Activated CD8-positive, alpha-beta memory T cell treated with anti-CD3 and anti-CD28 coated beads, Interleukin-2, amount 10 ng/mL, durations not matched to agents 7 days and 5 days (primary cell): ENCODE data around the gene LEMD1. TPM values are rescaled to one million over a fixed set of nuclear protein-coding genes. Genes with fewer than 3 reads are reported as not detected.
"Not testable (repeated sequence)": the region's sequence is repeated elsewhere in the genome, so short reads cannot be mapped to it uniquely, and the experiment has no call there.

Source experiments
- ATAC-seq: fragments of 150-1000 bp; cut with Tn5 transposase; one replicate; pipeline ENCODE4 v1.10.0; 2021; ENCODE audit warnings: moderate library complexity
- CTCF ChIA-PET: fragments of 350-600 bp; sonication (Branson Sonifier 250); formaldehyde crosslinking; loops from one replicate; lab custom pipeline; 2021; ENCODE audit warnings: antibody characterized with exemption; lab: Charles Lee
- DNase-seq: peaks from one replicate; pipeline ENCODE4 v3.0.0-alpha.2; 2020
- H3K27ac Mint-ChIP-seq: one replicate; pipeline ENCODE4 v1.8.0; 2021; ENCODE audit warnings: mild to moderate bottlenecking, mixed read lengths
- H3K27me3 Mint-ChIP-seq: one replicate; pipeline ENCODE4 v1.8.0; 2021; ENCODE audit warnings: mixed read lengths
- H3K36me3 Mint-ChIP-seq: one replicate; pipeline ENCODE4 v1.8.0; 2021; ENCODE audit warnings: mild to moderate bottlenecking, mixed read lengths
- H3K4me1 Mint-ChIP-seq: one replicate; pipeline ENCODE4 v1.8.0; 2021; ENCODE audit warnings: mixed read lengths
- H3K4me3 Mint-ChIP-seq: one replicate; pipeline ENCODE4 v1.8.0; 2021; ENCODE audit warnings: mild to moderate bottlenecking, moderate library complexity, mixed read lengths
- H3K9me3 Mint-ChIP-seq: one replicate; pipeline ENCODE4 v1.8.0; 2022; ENCODE audit warnings: low read depth, mixed read lengths
- total RNA-seq, 2 experiments: library from RNA; stranded (reverse); gene quantifications; one replicate each; pipeline ENCODE4 v1.2.3, GENCODE V29; 2021

Gene LEMD1
- total RNA-seq, 2 experiments from 2014 or later, result 0.54 to 1.8 TPM

DNA sequence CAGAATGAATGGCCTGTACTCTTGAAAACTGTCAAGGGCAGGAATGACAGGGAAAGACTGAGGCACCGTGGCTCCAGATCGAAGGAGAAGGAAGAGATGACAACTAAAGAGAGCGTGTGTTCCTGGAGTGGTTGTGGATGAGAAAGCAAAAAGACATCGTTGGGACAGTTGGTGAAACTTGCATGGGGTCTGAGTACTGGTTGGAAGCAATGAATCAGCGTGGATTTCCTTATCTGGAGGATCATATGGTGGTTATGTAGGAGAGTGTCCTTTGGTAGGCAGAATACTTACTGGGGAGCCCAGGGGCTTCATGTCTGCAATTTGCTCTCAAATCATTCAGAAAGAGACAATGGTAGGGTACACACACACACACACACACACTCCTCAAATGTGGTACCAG is 13.9 kb downstream of the LEMD1 start:
- Mint-ChIP-seq H3K4me1 (peaks cover 2% of the 10 kb centered on the region), H3K36me3 (no peaks in the 10 kb centered on the region), H3K9me3 (no peaks in the 10 kb centered on the region), H3K4me3 (no peak overlapping the region), H3K27me3 (peaks cover 29% of the 10 kb centered on the region), H3K27ac (no peak overlapping the region)
- CTCF ChIA-PET, result interaction anchor here (1.5 kb wide), 1 partner anchor 10 kb away, joined by 3 read pairs; no protein-coding TSS in a partner anchor
- ATAC-seq (no peak), DNase-seq (no peak)

DNA sequence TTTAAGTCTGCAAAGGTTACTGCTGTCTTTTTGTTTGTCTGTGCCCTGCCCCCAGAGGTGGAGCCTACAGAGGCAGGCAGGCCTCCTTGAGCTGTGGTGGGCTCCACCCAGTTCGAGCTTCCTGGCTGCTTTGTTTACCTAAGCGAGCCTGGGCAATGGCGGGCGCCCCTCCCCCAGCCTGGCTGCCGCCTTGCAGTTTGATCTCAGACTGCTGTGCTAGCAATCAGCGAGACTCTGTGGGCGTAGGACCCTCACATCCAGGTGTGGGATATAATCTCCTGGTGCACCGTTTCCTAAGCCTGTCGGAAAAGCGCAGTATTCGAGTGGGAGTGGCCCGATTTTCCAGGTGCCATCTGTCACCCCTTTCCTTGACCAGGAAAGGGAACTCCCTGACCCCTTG is 15.6 kb downstream of the LEMD1 start:
- H3K9me3 Mint-ChIP-seq, H3K4me3 Mint-ChIP-seq, H3K4me1 Mint-ChIP-seq, H3K36me3 Mint-ChIP-seq, ATAC-seq, DNase-seq, H3K27ac Mint-ChIP-seq: not testable (repeated sequence)
- CTCF ChIA-PET, result interaction anchor here (0.9 to 1.5 kb wide), 3 partner anchors 25 to 251 kb away, joined by 3 read pairs; no protein-coding TSS in a partner anchor
- H3K27me3 Mint-ChIP-seq, result peaks cover 19% of the 10 kb centered on the region

- H3K27me3 Mint-ChIP-seq, result peaks cover 14% of the 10 kb centered on the region
- ATAC-seq, H3K4me1 Mint-ChIP-seq, H3K27ac Mint-ChIP-seq, H3K9me3 Mint-ChIP-seq, H3K4me3 Mint-ChIP-seq, DNase-seq, H3K36me3 Mint-ChIP-seq, CTCF ChIA-PET: not testable (repeated sequence)
These were observed 17.4 kb downstream of the LEMD1 start for GRCh38 chr1:205404484-205404883.

- H3K36me3 Mint-ChIP-seq, result no peaks in the 10 kb centered on the region
- H3K27me3 Mint-ChIP-seq, result peaks cover 26% of the 10 kb centered on the region
- no peak overlapping the region for H3K4me3 Mint-ChIP-seq
- H3K4me1 Mint-ChIP-seq, result no peaks in the 10 kb centered on the region
- H3K27ac Mint-ChIP-seq, result no peak overlapping the region
- DNase-seq (no peak), ATAC-seq (no peak)
- CTCF ChIA-PET, result interaction anchor here (1.0 to 4.5 kb wide), 8 partner anchors 27 to 90 kb away, joined by 3 to 138 read pairs (median 4); no protein-coding TSS in a partner anchor
- H3K9me3 Mint-ChIP-seq, result no peaks in the 10 kb centered on the region
These were observed 23.3 kb downstream of the LEMD1 start for GRCh38 chr1:205398586-205398985.

DNA sequence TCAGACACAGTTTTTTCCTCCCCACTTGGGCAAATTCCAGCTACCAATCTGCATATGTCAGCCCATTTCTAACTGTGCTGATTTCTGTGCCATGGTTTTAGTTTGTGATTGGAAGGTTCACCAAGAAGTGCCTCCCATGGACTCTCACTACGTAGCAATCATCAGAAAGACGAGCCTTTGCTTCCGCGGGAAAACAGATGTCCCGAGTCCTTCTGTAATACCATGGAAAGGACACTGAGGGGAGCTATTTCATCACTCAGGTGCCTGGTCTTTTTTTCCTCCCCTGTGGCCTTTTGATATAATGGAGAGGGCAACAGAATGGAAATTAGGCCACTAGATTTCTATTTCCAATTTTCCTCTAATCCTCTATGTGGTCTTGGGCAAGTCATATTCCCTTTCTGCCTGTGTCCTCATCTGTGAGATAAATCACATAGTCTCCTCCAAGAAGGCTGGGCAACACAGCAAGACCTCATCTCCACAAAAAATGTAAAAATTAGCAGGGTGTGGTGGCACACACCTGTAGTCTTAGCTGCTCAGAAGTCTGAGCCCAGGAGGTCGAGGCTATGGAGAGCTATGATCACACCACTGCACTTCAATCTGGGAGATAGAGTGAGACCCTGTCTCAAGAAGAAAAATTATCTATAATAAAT is 24.8 kb downstream of the LEMD1 start:
- no peak for DNase-seq
- no peak for ATAC-seq
- H3K27me3 Mint-ChIP-seq, result peaks cover 31% of the 10 kb centered on the region
- CTCF ChIA-PET, result interaction anchor here (0.8 to 4.5 kb wide), 34 partner anchors 10 to 261 kb away, joined by 3 to 138 read pairs (median 4); partner anchors contain the start of gene LEMD1
- H3K9me3 Mint-ChIP-seq, result no peaks in the 10 kb centered on the region
- H3K4me3 Mint-ChIP-seq, result no peak overlapping the region
- H3K36me3 Mint-ChIP-seq, result no peaks in the 10 kb centered on the region
- no peak overlapping the region for H3K27ac Mint-ChIP-seq
- H3K4me1 Mint-ChIP-seq, result no peaks in the 10 kb centered on the region

GRCh38 chr1:205395616-205396015 is 26.2 kb downstream of the LEMD1 start:
- Mint-ChIP-seq H3K36me3 (no peaks in the 10 kb centered on the region), H3K4me3 (no peak overlapping the region), H3K9me3 (no peaks in the 10 kb centered on the region), H3K27ac (no peak overlapping the region), H3K27me3 (peaks cover 42% of the 10 kb centered on the region), H3K4me1 (no peaks in the 10 kb centered on the region)
- CTCF ChIA-PET, result interaction anchor here (0.6 to 4.5 kb wide), 10 partner anchors 9 to 262 kb away, joined by 3 to 138 read pairs (median 6); no protein-coding TSS in a partner anchor
- DNase-seq (no peak), ATAC-seq (no peak)

DNA sequence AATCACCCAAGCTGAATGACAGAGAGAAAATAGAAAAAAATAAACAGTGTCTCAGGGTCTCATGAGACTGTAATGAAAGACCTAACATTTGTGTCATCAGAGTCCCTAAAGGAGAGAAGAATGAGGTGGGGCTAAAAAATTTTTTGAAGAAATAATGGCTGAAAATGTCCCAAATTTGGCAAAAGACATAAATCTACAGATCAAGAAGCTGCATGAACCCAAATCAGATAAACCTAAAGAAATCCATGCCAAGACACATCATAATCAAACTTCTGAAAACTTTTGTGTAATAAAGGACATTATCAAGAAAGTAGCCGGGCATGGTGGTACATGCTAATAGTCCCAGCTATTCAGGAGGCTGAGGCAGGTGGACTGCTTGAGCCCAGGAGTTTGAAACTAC is 29.2 kb downstream of the LEMD1 start:
- H3K36me3 Mint-ChIP-seq, result no peaks in the 10 kb centered on the region
- H3K4me1 Mint-ChIP-seq, result no peaks in the 10 kb centered on the region
- no peaks in the 10 kb centered on the region for H3K9me3 Mint-ChIP-seq
- DNase-seq (no peak), ATAC-seq (no peak)
- H3K27ac Mint-ChIP-seq, result no peak overlapping the region
- H3K27me3 Mint-ChIP-seq, result peaks cover 51% of the 10 kb centered on the region
- CTCF ChIA-PET, result interaction anchor here (1.0 to 3.8 kb wide), 3 partner anchors 93 to 132 kb away, joined by 3 to 10 read pairs (median 4); no protein-coding TSS in a partner anchor
- H3K4me3 Mint-ChIP-seq, result no peak overlapping the region

DNA sequence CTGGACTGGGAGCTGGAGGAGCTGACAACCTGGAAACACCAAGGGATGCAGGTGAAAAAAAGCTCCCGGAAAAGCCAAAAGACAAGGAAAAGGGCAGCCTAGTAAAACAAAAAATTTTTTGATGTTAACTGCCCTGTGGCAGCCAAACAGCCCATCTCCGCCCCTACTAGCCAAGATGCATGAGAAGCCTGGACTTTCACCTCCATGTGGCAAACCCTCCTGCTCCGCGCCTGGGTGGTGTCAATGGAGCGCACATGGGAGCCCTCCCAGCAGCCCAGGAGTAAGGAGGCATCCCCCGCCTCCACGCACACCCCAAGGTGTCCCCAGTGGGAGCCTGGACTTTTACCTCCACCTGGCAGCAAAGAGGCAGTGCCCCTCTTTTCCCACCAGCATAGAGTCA is 30.5 kb downstream of the LEMD1 start:
- DNase-seq (no peak), ATAC-seq (no peak)
- Mint-ChIP-seq H3K9me3 (no peaks in the 10 kb centered on the region), H3K27ac (no peak overlapping the region), H3K4me1 (no peaks in the 10 kb centered on the region), H3K4me3 (no peak overlapping the region), H3K27me3 (peaks cover 43% of the 10 kb centered on the region), H3K36me3 (no peaks in the 10 kb centered on the region)
- CTCF ChIA-PET, result interaction anchor here (1.0 to 3.8 kb wide), 4 partner anchors 37 to 138 kb away, joined by 4 to 10 read pairs (median 4); no protein-coding TSS in a partner anchor

DNA sequence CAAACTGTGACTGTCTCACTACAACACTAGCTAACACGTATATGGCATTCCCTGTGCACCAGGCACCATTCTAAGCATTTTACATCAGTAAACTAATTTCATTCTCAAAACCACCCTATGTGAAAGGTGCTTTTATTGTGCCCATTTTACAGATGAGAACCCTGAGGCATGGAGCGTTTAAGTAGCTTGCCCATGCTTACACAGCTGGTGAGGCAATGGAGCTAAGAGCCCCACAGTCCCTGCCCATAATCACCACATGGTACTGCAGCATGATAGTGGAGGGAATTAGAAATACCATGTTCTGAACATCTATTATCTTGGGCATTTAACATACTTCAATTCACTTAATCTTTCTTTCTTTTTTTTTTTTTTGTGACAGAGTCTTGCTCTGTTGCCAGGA is 34.0 kb downstream of the LEMD1 start:
- no peaks in the 10 kb centered on the region for H3K36me3 Mint-ChIP-seq
- H3K27ac Mint-ChIP-seq, result no peak overlapping the region
- H3K4me3 Mint-ChIP-seq, result no peak overlapping the region
- DNase-seq (no peak), ATAC-seq (no peak)
- H3K27me3 Mint-ChIP-seq, result peaks cover 35% of the 10 kb centered on the region
- CTCF ChIA-PET, result interaction anchor here (1.2 to 2.8 kb wide), 5 partner anchors 9 to 137 kb away, joined by 3 to 14 read pairs (median 6); no protein-coding TSS in a partner anchor
- no peaks in the 10 kb centered on the region for H3K4me1 Mint-ChIP-seq
- H3K9me3 Mint-ChIP-seq, result no peaks in the 10 kb centered on the region

DNA sequence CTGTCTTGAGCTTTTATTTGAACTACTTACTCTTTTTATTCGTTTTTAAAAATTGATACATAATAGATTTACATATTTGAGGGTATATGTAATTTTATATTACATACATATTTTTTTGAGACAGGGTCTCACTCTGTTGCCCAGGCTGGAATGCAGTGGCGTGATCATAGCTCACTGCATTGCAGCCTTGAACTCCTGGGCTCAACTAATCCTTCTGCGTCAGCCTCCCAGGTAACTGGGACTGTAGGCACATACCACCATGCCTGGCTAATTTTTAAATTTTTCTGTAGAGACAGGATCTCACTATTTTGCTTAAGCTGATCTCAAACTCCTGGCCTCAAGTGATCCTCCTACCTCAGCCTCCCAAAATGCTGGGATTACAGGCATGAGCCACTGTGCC is 38.9 kb downstream of the LEMD1 start:
- DNase-seq, H3K27ac Mint-ChIP-seq, H3K9me3 Mint-ChIP-seq, H3K4me3 Mint-ChIP-seq, ATAC-seq, H3K4me1 Mint-ChIP-seq, H3K36me3 Mint-ChIP-seq, CTCF ChIA-PET: not testable (repeated sequence)
- peaks cover 21% of the 10 kb centered on the region for H3K27me3 Mint-ChIP-seq

- CTCF ChIA-PET, result no interaction called here
- ATAC-seq (no peak), DNase-seq (no peak)
- H3K9me3 Mint-ChIP-seq, result no peaks in the 10 kb centered on the region
- H3K4me3 Mint-ChIP-seq, result no peak overlapping the region
- H3K36me3 Mint-ChIP-seq, result no peaks in the 10 kb centered on the region
- H3K4me1 Mint-ChIP-seq, result no peaks in the 10 kb centered on the region
- no peak overlapping the region for H3K27ac Mint-ChIP-seq
- peaks cover 25% of the 10 kb centered on the region for H3K27me3 Mint-ChIP-seq
These were observed 39.3 kb downstream of the LEMD1 start for GRCh38 chr1:205382561-205382960.

DNA sequence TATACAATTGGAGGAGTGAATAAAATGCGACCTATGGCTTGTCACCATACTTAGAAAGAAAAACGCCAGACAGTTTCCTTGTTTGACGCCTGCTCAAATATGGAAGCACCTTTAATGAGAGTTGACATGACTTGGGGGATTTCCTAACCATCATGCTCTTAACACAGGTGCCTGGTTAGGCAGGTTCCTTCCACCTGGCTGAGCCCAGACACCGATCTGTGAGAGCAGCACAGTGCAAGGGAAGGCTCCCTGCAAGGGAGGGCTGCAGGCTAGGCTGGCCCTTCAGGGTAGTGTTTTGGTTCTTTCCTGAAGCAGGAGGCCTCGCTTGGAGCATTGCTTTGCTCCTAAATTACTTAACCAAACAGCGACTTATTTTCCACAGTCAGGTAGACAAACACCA is 40.6 kb downstream of the LEMD1 start:
- CTCF ChIA-PET, result interaction anchor here (1.8 to 2.0 kb wide), 2 partner anchors 27 to 104 kb away, joined by 5 to 10 read pairs; no protein-coding TSS in a partner anchor
- no peaks in the 10 kb centered on the region for H3K36me3 Mint-ChIP-seq
- H3K4me1 Mint-ChIP-seq, result no peaks in the 10 kb centered on the region
- peaks cover 35% of the 10 kb centered on the region for H3K27me3 Mint-ChIP-seq
- ATAC-seq (no peak), DNase-seq (no peak)
- H3K27ac Mint-ChIP-seq, result no peak overlapping the region
- no peaks in the 10 kb centered on the region for H3K9me3 Mint-ChIP-seq
- no peak overlapping the region for H3K4me3 Mint-ChIP-seq

DNA sequence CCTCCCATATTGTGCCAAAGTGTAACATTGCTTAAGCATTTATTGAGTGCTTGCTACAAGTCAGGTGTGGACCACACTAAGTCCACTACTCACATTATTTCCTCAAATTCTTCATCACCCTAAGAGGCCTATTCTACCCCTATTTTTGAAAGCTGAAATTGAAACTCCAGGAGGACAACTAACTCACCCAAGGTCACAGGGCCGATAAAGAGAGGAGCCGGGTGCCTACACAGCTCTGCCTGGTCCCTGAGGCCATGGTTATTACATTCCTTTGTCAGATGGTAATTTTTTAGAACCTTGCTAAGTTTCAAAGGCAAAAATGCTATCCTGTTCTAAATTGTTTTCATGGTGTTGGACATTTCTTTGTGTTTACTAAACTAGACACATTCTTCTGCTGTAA is 41.0 kb downstream of the LEMD1 start:
- Mint-ChIP-seq H3K27ac (no peak overlapping the region), H3K27me3 (peaks cover 40% of the 10 kb centered on the region), H3K4me3 (no peak overlapping the region), H3K4me1 (no peaks in the 10 kb centered on the region), H3K9me3 (no peaks in the 10 kb centered on the region), H3K36me3 (no peaks in the 10 kb centered on the region)
- CTCF ChIA-PET, result interaction anchor here (1.0 to 2.0 kb wide), 4 partner anchors 9 to 144 kb away, joined by 3 to 10 read pairs (median 4); no protein-coding TSS in a partner anchor
- ATAC-seq (no peak), DNase-seq (no peak)

DNA sequence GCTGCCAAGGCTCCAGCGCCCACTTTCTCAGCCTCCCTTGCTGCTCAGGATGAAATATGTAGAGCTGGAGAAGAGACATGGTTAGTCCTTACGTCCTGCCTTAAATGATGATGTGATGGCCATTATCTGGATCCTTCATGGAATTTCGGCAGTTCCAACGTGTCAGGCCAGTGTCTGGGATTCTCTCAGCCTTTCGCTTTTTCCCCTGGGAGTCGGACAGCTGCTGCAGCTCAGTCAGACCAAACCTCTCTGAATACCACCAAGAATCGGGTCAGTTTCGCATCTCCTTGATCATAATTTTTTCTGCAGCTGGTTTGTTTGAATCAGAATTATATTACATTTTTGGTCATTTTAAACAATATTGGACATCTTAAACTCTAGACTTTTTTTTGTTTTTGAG is 42.8 kb downstream of the LEMD1 start:
- H3K4me1 Mint-ChIP-seq, result peaks cover 2% of the 10 kb centered on the region
- H3K27me3 Mint-ChIP-seq, result peaks cover 39% of the 10 kb centered on the region
- no peak overlapping the region for H3K4me3 Mint-ChIP-seq
- H3K9me3 Mint-ChIP-seq, result no peaks in the 10 kb centered on the region
- CTCF ChIA-PET, result interaction anchor here (0.8 kb wide), 1 partner anchor 106 kb away, joined by 3 read pairs; no protein-coding TSS in a partner anchor
- H3K27ac Mint-ChIP-seq, result no peak overlapping the region
- DNase-seq (no peak), ATAC-seq (no peak)
- H3K36me3 Mint-ChIP-seq, result no peaks in the 10 kb centered on the region
